ENCODE measurements around the gene OR5H2.
"Not testable (repeated sequence)": the region's sequence is repeated elsewhere in the genome, so short reads cannot be mapped to it uniquely, and the experiment has no call there.

Gene OR5H2

DNA sequence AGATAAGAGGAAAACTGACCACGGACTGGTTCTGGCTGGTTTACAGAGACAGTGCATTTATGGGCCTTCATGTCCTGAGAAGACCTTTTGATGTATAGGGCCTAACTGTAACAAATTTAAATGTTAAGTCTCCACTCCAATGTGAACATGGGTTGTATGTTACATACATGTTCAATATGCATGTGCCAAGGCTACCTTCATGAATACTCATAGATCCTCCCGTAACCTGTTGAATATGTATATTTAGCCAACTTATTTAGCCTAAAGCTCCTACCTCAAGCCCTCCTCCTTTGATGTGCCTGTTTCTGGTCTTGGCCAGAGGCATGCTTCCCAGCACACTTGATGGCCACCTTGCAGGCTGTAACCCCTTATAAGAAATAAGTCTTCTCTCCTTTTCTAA, at the start of gene OR5H2:
OR5H2 (plus strand) TSS at position 301 of the 400 bp plus-strand sequence. CDS start 398 bp downstream, outside the sequence.
- DNase-seq, result no peak

DNA sequence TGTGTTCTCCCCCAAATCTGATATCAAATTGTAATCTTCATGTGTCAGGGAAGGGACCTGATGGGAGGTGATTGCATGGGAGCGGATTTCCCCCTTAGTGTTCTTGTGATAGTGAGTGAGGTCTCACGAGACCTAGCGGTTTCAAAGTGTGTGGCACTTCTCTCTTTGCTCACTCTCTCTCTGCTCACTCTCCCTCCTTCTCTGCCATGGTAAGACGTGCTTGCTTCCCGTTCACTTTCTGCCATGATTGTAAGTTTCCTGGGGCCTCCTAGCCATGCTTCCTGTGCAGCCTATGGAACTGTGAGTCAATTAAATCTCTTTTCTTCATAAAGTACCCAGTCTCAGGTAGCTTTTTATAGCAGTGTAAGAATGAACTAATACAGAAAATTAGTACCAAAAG, 48.8 kb upstream of the OR5H2 start:
- no peak for DNase-seq

GRCh38 chr3:98240131-98240530, 42.2 kb upstream of the OR5H2 start:
- no peak for DNase-seq

- no peak for DNase-seq
These were observed 40.1 kb upstream of the OR5H2 start for GRCh38 chr3:98242155-98242554.

DNA sequence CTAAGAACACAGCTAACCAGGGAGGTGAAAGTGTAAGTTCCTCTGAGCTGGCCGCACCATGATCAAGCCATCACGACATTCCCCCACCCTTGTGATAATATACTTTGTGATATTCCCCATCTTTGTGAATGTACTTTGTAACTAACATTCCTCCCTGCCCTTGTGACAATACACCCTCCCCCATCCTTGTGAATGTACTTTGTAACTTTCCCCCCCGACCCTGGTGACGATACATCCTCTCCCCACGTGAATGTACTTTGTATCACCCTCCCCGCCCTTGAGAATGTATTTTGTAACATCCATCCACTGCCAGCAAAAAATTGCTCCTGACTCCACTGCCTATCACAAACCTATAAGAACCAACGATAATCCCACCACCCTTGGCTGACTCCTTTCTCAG, 38.5 kb upstream of the OR5H2 start:
- DNase-seq, result no peak

GRCh38 chr3:98246142-98246541, 36.2 kb upstream of the OR5H2 start:
- no peak for DNase-seq

DNA sequence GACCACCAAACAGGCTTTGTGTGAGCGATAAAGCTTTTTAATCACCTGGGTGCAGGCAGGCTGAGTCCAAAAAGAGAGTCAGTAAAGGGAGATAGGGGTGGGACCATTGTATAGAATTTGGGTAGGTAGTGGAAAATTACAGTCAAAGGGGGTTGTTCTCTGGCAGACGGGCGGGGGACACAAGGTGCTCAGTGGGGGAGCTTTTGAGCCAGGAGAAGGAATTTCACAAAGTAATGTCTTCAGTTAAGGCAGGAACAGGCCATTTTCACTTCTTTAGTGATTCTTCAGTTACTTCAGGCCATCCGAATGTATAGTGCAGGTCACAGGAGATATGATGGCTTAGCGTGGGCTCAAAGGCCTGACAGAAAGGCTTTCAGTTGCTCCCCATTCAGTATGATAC, 26.3 kb upstream of the OR5H2 start:
- DNase-seq, result not testable (repeated sequence)

DNA sequence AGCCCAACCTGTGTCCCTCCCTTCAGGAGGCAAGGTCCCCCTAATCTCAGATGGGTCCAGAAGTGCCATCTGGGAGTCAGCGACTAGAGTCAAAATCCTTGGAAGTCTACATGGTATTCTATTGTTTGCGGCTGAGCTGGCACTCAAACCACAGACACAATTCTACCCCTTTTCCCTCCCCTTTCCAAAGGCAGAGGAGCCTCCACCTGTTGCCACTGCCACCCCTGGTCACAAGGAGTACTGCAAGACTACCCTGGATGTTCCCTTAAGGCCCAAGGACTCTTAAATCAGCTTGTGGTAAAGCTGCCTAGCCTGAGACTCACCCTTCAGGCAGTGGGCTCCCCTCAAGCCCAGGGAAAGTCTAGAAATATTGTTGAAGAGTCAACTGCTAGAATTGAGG, 22.6 kb upstream of the OR5H2 start:
- DNase-seq, result no peak

- no peak for DNase-seq
These were observed 20.3 kb upstream of the OR5H2 start for GRCh38 chr3:98262046-98262445.

- no peak for DNase-seq
These were observed 18.4 kb upstream of the OR5H2 start, which contains the start of gene OR5H6 for GRCh38 chr3:98263944-98264343. Gene OR5H6 (plus strand): TSS chr3:98264244. CDS start chr3:98264333, 89 bp downstream.

- DNase-seq, result no peak
These were observed 12.5 kb upstream of the OR5H2 start for GRCh38 chr3:98269846-98270245.

DNA sequence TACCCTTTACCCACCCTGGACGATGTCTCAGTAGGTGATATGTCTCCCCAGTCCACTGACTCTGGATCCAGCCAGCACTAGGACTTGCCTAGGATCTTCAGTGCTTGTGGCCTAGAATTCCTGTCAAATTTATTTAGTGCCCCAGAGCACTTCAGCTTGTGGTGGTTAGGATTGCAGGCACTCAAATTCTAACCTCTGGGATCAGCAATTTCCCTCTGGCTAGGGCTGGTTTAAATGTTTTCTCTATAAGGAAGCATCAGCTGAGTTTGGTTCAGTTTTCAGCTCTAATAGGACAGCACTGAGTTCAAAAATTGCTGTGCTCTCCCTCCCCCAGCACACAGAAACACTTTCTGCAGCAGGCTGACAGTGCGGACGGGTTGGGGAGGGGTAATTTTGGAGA, 10.2 kb upstream of the OR5H2 start:
- no peak for DNase-seq

- no peak for DNase-seq
These were observed 7.4 kb upstream of the OR5H2 start for GRCh38 chr3:98274914-98275313.

GRCh38 chr3:98290916-98291315, 8.6 kb downstream of the OR5H2 start:
- DNase-seq, result no peak

GRCh38 chr3:98291332-98291957, 9.1 kb downstream of the OR5H2 start:
- DNase-seq, result no peak

- DNase-seq, result no peak
These were observed 39.8 kb downstream of the OR5H2 start for GRCh38 chr3:98322101-98322500.

- no peak for DNase-seq
These were observed 40.4 kb downstream of the OR5H2 start for GRCh38 chr3:98322686-98323085.

DNA sequence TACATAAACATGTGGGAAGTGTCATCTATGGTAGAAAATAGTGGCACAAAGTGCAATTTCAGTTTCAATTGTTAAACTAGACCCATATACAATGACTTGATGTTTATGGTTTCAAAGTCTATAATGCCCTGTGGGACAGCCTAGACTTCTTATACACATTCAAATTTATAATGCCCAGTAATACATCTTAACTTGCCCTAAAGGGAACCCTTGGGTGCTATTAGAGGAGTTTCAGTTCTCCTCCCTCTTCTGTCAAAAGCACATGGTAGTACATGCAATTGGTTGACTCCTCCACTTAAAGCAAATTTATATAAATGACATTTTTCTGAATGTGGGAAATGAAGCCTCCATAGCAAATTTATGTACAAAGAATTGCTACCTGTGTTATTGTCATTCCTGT, 41.1 kb downstream of the OR5H2 start:
- DNase-seq, result no peak

- no peak for DNase-seq
These were observed 42.8 kb downstream of the OR5H2 start for GRCh38 chr3:98325055-98325454.

- DNase-seq, result no peak
These were observed 44.0 kb downstream of the OR5H2 start for GRCh38 chr3:98326105-98326893.

DNA sequence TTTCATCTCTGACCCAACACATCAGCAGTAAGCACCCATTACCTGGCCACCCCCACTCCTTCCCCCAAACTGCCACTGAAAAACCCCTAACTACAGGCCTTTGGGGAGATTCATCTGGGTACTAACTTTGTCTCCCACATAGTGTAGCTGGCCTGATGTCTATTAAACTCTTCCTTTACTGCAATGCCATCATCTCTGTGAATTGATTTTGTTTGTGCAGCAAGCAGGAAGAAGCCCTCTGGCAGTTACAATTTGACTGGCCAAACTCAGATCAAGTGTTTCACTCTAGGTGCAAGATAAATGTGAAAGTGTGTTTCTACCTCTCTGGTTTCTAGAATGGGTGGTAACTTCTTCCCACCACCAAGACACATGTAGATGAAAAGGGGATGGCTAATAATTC, 44.6 kb downstream of the OR5H2 start:
- no peak for DNase-seq

GRCh38 chr3:98328933-98329332, 46.6 kb downstream of the OR5H2 start:
- DNase-seq, result no peak

DNA sequence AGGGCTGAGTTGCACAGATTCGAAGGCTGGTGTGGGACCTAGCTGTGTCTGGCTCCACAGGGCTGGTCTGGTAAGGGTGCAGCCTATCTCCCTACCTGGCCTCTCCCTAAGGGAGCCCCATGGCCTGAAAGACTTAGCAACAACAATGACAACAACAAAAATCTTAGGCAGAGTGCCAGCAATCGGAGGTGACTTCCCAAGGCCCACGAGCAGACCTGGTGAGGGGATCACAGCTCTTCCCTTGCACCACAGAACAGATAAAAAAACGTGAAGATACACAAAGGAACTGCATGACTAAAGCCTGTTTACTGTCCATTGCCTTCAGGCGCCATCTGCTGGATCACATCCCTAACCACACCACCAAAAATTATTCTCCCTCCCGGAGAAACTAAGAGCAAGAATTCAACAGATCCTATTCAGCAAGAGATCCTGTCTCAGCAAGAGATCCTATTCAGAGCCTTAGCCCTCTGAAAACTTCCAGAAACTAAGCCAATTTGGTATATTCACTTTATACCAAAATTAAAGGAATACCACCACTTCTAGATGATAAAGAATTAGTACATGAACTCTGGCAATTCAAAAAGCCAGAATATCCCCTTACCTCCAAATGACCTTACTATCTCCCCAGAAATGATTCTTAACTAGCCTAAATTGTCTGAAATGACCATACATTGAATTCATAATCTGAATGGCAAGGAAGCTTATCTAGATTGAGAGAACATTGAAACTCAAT, 47.3 kb downstream of the OR5H2 start:
- peak; percentile 84 for DNase-seq

DNA sequence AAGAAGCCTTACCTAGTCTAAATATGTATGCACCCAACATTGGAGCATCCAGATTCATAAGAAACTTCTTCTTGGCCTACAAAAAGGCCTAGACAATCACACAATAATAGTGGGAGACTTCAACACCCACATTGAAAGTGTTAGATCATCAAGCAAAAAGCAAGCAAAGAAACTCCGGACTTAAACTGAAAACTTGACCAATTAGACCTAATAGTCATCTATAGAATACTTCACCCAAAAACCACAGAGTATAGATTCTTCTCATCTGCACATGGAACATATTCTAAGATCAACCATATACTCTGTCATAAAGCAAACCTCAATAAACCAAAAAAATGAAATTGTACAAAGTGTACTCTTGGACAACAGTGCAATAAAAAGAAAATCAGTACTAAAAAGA, 49.0 kb downstream of the OR5H2 start:
- DNase-seq, result no peak

All from eye (tissue), 1 donor.